GM12872 (cell line): ENCODE measurements around the gene MYH10.

Experiments used
- CTCF ChIP-seq: IDR thresholded peaks from 3 replicates; pipeline ENCODE4 v1.5.1; 2011; ENCODE audit warnings: low read depth, mild to moderate bottlenecking, low read length, moderate library complexity; ENCODE audit not compliant: insufficient read depth

The MYH10 gene

DNA sequence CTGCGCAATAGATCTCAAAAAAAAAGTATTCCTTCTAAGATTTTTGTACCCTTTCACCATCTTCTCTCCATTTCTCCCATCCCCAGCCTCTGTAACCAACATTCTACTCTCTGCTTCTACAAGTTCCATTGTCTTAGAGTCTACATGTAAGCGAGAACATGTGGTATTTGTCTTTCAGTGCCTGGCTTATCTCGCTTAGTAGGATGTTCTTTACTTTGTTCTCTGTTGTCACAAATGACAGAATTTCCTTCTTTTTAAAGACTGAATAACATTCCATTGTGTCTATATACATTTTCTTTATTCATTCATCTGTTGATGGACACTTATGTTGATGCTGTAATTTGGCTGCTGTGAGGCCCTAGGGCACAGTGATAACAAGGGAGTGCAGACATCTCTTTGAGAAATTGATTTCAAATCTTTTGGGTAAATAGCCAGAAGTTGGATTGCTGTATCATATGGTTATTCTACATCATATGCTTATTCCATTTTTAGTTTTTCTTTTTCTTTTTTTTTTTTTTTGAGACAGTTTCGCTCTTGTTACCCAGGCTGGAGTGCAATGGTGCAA is 37.7 kb upstream of the MYH10 start:
- TF ChIP-seq CTCF, result no peak

DNA sequence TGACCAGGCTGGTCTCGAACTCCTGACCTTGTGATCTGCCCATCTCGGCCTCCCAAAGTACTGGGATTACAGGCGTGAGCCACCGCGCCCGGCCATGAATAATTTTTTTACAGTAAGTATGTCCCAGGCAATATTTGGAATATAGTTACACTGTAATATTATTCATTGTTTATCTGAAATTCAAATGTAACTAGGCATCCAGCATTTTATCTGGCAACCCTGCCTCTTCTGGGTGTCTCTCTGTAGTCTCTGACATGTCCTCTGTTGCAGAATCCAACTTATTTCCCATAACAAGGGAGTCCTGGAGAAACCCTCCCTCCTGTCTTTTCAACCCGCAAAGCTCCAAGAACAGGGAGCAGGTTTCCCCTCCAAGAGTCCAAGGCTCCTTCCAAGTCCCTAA is 36.9 kb upstream of the MYH10 start:
- no peak for TF ChIP-seq CTCF

- no peak for TF ChIP-seq CTCF
Measured at GRCh38 chr17:8665684-8666083, 35.2 kb upstream of the MYH10 start.

- TF ChIP-seq CTCF, result no peak
Measured at GRCh38 chr17:8664456-8665126, 34.1 kb upstream of the MYH10 start.

DNA sequence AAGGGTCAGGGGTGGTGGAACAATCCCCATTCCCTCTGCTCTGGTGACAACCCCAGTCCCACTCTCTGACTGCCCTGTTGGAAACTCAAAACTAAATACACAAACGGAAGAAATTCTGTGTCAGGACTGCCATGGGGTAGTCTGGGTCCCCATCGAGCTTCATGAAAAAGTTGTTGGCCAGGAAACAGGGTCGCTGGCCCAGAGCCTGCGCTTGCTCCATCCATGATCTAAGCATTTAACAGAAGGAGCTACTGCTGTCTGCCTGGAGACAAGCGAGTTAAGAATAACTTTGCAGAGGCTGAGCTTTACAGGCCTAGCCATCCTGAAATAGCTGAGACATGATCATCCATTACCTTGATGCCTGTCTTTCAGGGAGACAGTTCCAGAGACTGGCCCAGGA is 32.4 kb upstream of the MYH10 start:
- TF ChIP-seq CTCF, result no peak

DNA sequence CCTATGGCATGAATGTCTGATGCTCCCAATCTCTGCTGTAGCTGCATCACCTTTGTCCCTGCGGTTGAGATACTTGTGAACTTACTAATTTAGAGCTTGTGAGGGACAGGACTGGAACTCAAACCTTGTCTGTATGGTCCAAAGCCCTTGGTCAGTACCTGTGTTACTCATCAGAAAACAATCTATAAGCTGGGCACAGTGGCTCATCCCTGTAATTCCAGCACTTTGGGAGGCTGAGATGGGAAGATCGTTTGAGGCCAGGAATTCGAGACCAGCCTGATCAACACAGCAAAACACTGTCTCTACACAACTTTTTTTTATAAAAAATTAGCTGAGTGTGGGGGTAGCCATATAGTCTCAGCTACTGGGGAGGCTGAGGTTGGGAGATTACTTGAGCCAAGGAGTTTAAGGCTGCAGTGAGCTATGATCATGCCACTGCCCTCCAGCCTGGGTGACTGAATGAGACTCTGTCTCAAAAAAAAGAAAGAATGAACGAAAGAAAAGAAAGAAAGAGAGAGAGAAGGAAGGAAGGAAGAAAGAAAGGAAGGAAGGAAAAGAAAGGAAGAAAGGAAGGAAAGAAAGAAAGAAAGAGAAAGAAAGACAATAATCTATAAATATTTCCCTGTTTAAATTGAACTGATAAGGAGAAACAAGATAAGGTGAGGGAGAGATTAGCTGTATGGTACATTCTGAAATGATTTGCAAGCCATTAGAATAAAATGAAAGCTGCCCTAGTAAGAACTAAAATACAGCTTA is 31.7 kb upstream of the MYH10 start:
- TF ChIP-seq CTCF, result no peak

DNA sequence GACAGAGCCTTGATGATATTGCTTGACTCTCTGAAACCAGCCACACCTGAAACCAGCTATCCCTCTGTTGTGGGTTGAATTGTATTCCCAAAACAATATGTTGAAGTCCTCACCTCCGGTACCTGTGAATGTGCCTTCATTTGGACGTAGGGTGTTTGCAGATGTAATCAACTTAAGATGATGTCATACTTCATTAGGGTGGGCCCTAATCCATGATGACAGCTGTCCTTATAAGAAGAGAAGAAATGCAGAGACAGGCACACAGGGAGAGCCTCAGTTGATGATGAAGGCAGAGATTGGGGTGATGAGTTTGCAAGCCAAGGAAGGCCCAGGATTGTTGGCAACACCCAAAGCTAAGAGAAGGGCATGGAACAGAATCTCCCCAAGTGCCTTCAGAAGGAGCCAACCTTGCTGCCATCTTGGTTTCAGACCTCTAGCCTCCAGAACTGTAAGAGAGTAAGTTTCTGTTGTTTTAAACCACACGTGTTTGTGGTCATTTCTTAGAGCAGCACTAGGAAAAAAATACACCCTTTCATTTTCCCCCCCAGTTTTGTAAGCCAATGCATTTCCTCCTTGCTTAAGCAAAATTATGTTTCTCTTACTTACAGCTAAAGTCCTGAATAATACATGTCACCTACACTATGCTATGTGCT is 29.4 kb upstream of the MYH10 start:
- TF ChIP-seq CTCF, result no peak
